ENCODE data around the gene TMUB2. TPM values are rescaled to one million over a fixed set of nuclear protein-coding genes. Genes with fewer than 3 reads are reported as not detected.
A peak's percentile ranks its signal among the peaks of the same experiment; 100 is the strongest.

Gene TMUB2
- total and polyA plus RNA-seq, 9 of the 15 experiments (the other 6 are each of a cell fraction or from before 2014, with no cell fraction given): 4.1 to 29.8 (median 16.3) TPM

DNA sequence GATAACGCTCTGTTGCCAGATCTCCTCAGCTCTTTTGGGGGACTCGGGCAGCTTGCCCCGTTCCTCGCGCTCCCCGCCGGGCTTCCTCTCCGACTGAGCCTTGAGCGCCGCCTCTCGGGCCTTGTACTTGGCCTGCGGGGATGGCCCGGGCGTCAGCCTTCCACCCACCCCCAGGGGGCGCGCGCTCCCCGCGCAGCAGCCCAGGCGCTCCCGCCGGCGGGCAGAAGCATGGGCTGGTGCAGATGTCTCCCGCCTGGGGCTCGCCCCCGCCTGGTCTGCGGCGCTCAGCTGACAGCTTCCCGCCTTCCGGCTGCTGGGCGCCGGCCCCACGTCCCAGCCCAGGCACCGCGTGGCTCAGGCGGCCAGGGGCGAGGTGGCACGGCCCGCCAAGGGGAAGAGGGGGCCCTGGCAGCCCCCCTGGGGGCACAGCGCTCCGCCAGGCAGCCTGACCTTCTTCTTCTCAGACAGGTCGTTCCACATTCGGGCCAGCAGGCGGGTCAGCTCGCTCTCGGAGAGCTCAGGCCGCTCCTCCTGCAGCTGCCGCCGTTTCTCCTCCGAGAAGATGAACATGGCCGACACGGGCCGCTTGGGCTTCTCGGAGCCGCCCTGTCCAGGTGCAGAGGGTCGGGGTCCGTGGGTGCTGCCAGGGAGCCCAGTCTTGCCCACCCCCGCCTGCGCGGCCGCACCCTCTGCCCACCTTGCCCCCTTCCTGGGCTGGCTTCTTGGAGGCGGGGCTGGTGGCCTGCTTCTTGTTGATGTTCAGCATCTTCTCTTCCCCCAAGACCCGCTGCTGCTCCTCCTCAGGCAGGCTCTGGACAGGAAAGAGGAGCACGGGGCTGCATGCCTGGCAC, 23.8 kb downstream of the TMUB2 start (continued):
- TF ChIP-seq, protein P1, sequence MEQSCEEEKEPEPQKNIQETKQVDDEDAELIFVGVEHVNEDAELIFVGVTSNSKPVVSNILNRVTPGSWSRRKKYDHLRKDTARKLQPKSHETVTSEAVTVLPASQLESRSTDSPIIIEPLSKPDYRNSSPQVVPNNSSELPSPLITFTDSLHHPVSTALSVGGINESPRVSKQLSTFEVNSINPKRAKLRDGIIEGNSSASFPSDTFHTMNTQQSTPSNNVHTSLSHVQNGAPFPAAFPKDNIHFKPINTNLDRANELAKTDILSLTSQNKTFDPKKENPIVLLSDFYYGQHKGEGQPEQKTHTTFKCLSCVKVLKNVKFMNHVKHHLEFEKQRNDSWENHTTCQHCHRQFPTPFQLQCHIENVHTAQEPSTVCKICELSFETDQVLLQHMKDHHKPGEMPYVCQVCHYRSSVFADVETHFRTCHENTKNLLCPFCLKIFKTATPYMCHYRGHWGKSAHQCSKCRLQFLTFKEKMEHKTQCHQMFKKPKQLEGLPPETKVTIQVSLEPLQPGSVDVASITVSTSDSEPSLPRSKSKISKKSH (CRISPR knock-in tag; IDR thresholded peaks at IDR 0.05): no peak
- TF ChIP-seq MED1 (CRISPR knock-in tag; IDR thresholded peaks at IDR 0.05; ENCODE audit: borderline replicate concordance) (no peak), YBX1 (IDR thresholded peaks at IDR 0.05) (no peak), ZNF780A (CRISPR knock-in tag; IDR thresholded peaks at IDR 0.05) (no peak), ZBED1 (IDR thresholded peaks at IDR 0.05) (no peak), HDAC3 (IDR thresholded peaks at IDR 0.05; ENCODE audit: borderline replicate concordance, partially characterized antibody) (no peak), RBBP5 (IDR thresholded peaks at IDR 0.05; ENCODE audit: borderline replicate concordance, insufficient read depth, low read length, poor library complexity, severe bottlenecking) (peak; percentile 43), NRF1 (conservative IDR thresholded peaks at IDR 0.05 in 1 of 2, IDR thresholded peaks at IDR 0.05 in 1 of 2) (peak; percentile 11 to 52; a peak in 2 of 4 replicates), FOXP1 (CRISPR knock-in tag; IDR thresholded peaks at IDR 0.05) (peak; percentile 90)
- TF ChIP-seq, protein P2, sequence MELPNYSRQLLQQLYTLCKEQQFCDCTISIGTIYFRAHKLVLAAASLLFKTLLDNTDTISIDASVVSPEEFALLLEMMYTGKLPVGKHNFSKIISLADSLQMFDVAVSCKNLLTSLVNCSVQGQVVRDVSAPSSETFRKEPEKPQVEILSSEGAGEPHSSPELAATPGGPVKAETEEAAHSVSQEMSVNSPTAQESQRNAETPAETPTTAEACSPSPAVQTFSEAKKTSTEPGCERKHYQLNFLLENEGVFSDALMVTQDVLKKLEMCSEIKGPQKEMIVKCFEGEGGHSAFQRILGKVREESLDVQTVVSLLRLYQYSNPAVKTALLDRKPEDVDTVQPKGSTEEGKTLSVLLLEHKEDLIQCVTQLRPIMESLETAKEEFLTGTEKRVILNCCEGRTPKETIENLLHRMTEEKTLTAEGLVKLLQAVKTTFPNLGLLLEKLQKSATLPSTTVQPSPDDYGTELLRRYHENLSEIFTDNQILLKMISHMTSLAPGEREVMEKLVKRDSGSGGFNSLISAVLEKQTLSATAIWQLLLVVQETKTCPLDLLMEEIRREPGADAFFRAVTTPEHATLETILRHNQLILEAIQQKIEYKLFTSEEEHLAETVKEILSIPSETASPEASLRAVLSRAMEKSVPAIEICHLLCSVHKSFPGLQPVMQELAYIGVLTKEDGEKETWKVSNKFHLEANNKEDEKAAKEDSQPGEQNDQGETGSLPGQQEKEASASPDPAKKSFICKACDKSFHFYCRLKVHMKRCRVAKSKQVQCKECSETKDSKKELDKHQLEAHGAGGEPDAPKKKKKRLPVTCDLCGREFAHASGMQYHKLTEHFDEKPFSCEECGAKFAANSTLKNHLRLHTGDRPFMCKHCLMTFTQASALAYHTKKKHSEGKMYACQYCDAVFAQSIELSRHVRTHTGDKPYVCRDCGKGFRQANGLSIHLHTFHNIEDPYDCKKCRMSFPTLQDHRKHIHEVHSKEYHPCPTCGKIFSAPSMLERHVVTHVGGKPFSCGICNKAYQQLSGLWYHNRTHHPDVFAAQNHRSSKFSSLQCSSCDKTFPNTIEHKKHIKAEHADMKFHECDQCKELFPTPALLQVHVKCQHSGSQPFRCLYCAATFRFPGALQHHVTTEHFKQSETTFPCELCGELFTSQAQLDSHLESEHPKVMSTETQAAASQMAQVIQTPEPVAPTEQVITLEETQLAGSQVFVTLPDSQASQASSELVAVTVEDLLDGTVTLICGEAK (IDR thresholded peaks at IDR 0.05): no peak
- TF ChIP-seq, protein P2 (CRISPR knock-in tag; IDR thresholded peaks at IDR 0.05): peak; percentile 41; the same call in 1 of the 2 replicates
- TF ChIP-seq, protein P3, sequence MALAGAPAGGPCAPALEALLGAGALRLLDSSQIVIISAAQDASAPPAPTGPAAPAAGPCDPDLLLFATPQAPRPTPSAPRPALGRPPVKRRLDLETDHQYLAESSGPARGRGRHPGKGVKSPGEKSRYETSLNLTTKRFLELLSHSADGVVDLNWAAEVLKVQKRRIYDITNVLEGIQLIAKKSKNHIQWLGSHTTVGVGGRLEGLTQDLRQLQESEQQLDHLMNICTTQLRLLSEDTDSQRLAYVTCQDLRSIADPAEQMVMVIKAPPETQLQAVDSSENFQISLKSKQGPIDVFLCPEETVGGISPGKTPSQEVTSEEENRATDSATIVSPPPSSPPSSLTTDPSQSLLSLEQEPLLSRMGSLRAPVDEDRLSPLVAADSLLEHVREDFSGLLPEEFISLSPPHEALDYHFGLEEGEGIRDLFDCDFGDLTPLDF (CRISPR knock-in tag; IDR thresholded peaks at IDR 0.05): peak; percentile 98
- TF ChIP-seq, protein P4, sequence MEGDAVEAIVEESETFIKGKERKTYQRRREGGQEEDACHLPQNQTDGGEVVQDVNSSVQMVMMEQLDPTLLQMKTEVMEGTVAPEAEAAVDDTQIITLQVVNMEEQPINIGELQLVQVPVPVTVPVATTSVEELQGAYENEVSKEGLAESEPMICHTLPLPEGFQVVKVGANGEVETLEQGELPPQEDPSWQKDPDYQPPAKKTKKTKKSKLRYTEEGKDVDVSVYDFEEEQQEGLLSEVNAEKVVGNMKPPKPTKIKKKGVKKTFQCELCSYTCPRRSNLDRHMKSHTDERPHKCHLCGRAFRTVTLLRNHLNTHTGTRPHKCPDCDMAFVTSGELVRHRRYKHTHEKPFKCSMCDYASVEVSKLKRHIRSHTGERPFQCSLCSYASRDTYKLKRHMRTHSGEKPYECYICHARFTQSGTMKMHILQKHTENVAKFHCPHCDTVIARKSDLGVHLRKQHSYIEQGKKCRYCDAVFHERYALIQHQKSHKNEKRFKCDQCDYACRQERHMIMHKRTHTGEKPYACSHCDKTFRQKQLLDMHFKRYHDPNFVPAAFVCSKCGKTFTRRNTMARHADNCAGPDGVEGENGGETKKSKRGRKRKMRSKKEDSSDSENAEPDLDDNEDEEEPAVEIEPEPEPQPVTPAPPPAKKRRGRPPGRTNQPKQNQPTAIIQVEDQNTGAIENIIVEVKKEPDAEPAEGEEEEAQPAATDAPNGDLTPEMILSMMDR (IDR thresholded peaks at IDR 0.05 in 2 of 3, conservative IDR thresholded peaks at IDR 0.05 in 1 of 3; ENCODE audit: insufficient read depth in 2 of 3, low read depth in 1 of 3, low read length in 3 of 3): peak; percentile 99 to 100 (median 99)

Measured in K562 (cell line).